Upper lobe of left lung (tissue), 6 donors: Measurements from ENCODE around the gene ATP8B3. TPM values are rescaled to one million over a fixed set of nuclear protein-coding genes. Genes with fewer than 3 reads are reported as not detected.

Experiments used
- ATAC-seq, 2 donors: fragments of 200-7000 bp; cut with Tn5 transposase; one replicate each; pipeline ENCODE4 v1.9.1; 2022; ENCODE audit warnings: mild to moderate bottlenecking in 2 of 2, moderate library complexity in 2 of 2; ENCODE audit not compliant: low FRiP score in 2 of 2
- DNase-seq, 2 donors: peaks; one replicate each; pipeline ENCODE4 v3.0.0-alpha.2; 2019 to 2020
- H3K27ac ChIP-seq, 4 donors: fragments of 200-600 bp; sonication (generic); one replicate each; pipeline ENCODE4 v1.5.1; 2016 to 2019
- H3K27me3 ChIP-seq, 4 donors: fragments of 200-600 bp; sonication (generic); one replicate each; pipeline ENCODE4 v1.5.1; 2017 to 2019
- H3K36me3 ChIP-seq, 4 donors: fragments of 200-600 bp; sonication (generic); one replicate each; pipeline ENCODE4 v1.5.1; 2016 to 2019
- H3K4me1 ChIP-seq, 4 donors: fragments of 200-600 bp; sonication (generic); one replicate each; pipeline ENCODE4 v1.5.1; 2018 to 2019
- H3K4me3 ChIP-seq, 4 donors: fragments of 200-600 bp; sonication (generic); one replicate each; pipeline ENCODE4 v1.5.1; 2017 to 2019; ENCODE audit warnings: mild to moderate bottlenecking in 2 of 4, moderate library complexity in 1 of 4
- H3K9me3 ChIP-seq, 4 donors: fragments of 200-600 bp; sonication (generic); one replicate each; pipeline ENCODE4 v1.5.1; 2018 to 2019
- EP300 ChIP-seq, 4 donors: sonication (generic); formaldehyde crosslinking; IDR thresholded peaks; one replicate each; pipeline ENCODE4 v1.5.1; 2017; ENCODE audit warnings: antibody characterized with exemption in 4 of 4, control low read depth in 2 of 4
- POLR2A ChIP-seq, 4 donors: fragments of 450-650 bp; IDR thresholded peaks; one replicate each; pipeline ENCODE4 v1.5.1; 2016 to 2017; ENCODE audit warnings: antibody characterized with exemption in 4 of 4, mild to moderate bottlenecking in 2 of 4
- POLR2AphosphoS5 ChIP-seq, 2 donors: sonication (generic); formaldehyde crosslinking; IDR thresholded peaks; one replicate each; pipeline ENCODE4 v1.5.1; 2017; ENCODE audit warnings: antibody characterized with exemption in 2 of 2
- WGBS, 2 donors: methylation state at CpG; one replicate each; pipeline ENCODE4 v1.1.5; 2017 to 2018; 5-methylcytosine and 5-hydroxymethylcytosine counted together
- total RNA-seq, 6 donors: library from RNA; depleted of rRNA in 4 of 6; stranded (reverse); fragments of >200 nt in 4 of 6; gene quantifications; one replicate each; pipeline versions ENCODE4 v1.1.0 to v1.2.1, GENCODE V29; 2016 to 2021
- TF ChIP-seq, protein P1 (sequence below), 6 experiments: fragments of 450-650 bp in 4 of 6; fragments of 200-600 bp in 2 of 6; sonication (generic) in 2 of 6; IDR thresholded peaks; one replicate each; pipeline ENCODE4 v1.5.1; 2016 to 2019; ENCODE audit warnings: antibody characterized with exemption in 6 of 6
- donor health status: DM: no; HTN: no; CAD: no; lungs with moderate emphysema.
- donor health status: DM: no; HTN: yes; CAD: no; lungs with severe emphysema.

ATP8B3 gene
- total RNA-seq, 6 donors from 2014 or later: under 0.01 to 6.2 (median 1.1) TPM

DNA sequence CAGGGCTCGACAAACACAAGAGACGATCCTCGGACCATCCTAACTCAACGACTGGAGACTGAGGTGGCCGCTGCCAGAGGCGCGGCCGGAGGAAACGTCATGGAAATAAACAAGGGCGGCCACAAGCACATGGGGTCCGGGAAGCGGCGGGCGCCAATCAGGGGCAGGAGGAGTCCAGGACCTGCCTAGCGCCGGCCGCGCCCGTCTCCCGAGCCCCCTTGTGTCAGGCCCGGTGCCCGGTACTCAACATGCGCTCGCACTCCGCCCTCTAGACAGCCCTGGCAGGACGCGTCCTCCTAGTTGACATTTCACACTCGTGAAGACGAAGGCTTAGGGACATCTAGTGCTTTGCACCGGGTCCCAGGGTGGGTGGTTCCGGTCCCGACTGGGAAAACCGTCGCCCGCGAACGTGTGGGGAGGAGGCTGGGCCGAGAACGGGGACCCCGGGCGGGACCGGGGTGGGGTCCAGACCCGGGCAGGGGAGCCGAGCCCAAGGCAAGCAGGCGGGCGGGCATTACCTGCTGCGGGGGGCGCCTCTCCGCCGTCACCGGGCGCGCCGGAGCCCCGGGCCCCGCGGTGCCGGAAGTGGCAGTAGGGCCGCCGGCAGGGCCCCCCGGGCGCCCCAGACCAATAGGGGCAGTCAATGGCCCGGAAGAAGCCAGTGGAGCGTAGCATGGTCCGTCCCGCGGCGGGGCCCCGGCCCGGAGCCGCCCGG, 35.8 kb upstream of the ATP8B3 start:
- DNase-seq: peak; percentile 51 to 90
- no peak for TF ChIP-seq POLR2A (IDR thresholded peaks at IDR 0.05)
- TF ChIP-seq POLR2AphosphoS5 (IDR thresholded peaks at IDR 0.05): peak in 1 of 2 donors; percentile 45
- TF ChIP-seq, protein P1, sequence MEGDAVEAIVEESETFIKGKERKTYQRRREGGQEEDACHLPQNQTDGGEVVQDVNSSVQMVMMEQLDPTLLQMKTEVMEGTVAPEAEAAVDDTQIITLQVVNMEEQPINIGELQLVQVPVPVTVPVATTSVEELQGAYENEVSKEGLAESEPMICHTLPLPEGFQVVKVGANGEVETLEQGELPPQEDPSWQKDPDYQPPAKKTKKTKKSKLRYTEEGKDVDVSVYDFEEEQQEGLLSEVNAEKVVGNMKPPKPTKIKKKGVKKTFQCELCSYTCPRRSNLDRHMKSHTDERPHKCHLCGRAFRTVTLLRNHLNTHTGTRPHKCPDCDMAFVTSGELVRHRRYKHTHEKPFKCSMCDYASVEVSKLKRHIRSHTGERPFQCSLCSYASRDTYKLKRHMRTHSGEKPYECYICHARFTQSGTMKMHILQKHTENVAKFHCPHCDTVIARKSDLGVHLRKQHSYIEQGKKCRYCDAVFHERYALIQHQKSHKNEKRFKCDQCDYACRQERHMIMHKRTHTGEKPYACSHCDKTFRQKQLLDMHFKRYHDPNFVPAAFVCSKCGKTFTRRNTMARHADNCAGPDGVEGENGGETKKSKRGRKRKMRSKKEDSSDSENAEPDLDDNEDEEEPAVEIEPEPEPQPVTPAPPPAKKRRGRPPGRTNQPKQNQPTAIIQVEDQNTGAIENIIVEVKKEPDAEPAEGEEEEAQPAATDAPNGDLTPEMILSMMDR (IDR thresholded peaks at IDR 0.05): no peak
- peak in 2 of 4 donors; percentile 3 to 36 for TF ChIP-seq EP300 (IDR thresholded peaks at IDR 0.05)
- ATAC-seq: peak in 1 of 2 donors; percentile 40
- Histone ChIP-seq H3K4me3 (peak overlapping the region; percentile 92 to 100 (median 98)), H3K36me3 (peaks cover 0 to 13% (median 0%) of the 10 kb centered on the region in 4 donors), H3K4me1 (peaks cover 57 to 70% (median 59%) of the 10 kb centered on the region in 4 donors), H3K27me3 (no peaks in the 10 kb centered on the region), H3K9me3 (no peaks in the 10 kb centered on the region), H3K27ac (peak overlapping the region; percentile 98 to 99 (median 98))
- 0% methylated on average over 52 of the region's 72 CpGs; no CpG with 5 or more reads in 1 of the 2 donors for WGBS, 2 donors

DNA sequence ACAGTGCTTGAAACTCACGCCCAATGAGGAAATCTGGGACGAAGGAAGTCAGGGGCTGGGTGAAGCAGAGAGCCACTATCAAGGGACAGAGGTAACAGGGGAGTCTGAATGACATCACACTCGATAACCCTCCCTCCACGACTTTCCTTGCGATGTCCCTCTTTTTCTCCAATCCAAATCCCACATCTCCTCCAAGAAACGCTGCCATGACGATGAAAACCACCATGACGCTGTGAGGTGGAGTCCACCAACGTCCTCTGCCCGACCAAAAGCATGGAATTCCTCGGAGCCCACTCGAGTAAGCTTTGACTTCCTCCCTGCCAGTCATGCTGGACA, 35.2 kb upstream of the ATP8B3 start:
- TF ChIP-seq POLR2A (IDR thresholded peaks at IDR 0.05) (no peak), EP300 (IDR thresholded peaks at IDR 0.05) (no peak), POLR2AphosphoS5 (IDR thresholded peaks at IDR 0.05) (no peak)
- TF ChIP-seq, protein P1 (IDR thresholded peaks at IDR 0.05): no peak
- Histone ChIP-seq H3K4me1 (peaks cover 53 to 70% (median 58%) of the 10 kb centered on the region in 4 donors), H3K4me3 (peak overlapping the region; percentile 92 to 100 (median 98)), H3K27me3 (no peaks in the 10 kb centered on the region), H3K36me3 (peaks cover 0 to 13% (median 0%) of the 10 kb centered on the region in 4 donors), H3K27ac (peak overlapping the region; percentile 98 to 99 (median 98)), H3K9me3 (no peaks in the 10 kb centered on the region)
- no peak for ATAC-seq
- WGBS, 2 donors: 8% methylated on average over 10 to 12 of the region's 12 CpGs
- no peak for DNase-seq

DNA sequence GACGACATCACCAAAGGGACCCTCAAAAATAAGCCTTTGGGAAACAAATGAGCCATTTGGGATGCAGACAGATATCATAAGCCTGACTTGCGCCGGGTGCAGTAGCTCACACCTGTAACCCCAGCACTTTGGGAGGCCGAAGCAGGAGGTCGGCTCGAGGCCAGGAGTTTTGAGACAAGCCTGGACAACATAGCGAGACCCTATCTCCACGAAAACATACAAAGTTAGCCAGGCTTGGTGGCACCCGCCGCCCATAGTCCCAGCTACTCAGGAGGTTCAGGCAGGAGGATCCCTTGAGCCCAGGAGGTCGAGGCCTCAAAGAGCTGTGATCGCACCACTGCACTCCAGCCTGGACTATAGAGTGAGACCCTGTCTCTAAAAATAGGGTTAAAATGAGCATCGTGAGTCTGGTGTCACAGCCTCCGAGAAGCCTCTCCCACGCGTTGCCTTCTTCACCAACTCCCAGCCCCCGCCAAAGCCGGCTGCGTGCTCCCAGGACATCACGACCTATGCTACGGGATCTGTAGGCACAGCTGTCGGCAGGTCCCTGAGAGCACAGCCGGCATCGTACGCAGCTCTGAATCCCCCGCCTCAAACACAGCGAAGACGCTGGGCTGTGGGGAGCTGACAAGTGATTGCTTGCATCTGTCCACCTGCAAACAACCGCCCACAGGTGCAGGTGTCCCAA, 34.6 kb upstream of the ATP8B3 start:
- Histone ChIP-seq H3K9me3 (no peaks in the 10 kb centered on the region), H3K36me3 (peaks cover 0 to 13% (median 0%) of the 10 kb centered on the region in 4 donors), H3K27ac (peak overlapping the region in 2 of 4 donors; percentile 99), H3K4me3 (peak overlapping the region; percentile 92 to 100 (median 98)), H3K4me1 (peaks cover 48 to 69% (median 55%) of the 10 kb centered on the region in 4 donors), H3K27me3 (no peaks in the 10 kb centered on the region)
- WGBS, 2 donors: 76 to 88% methylated on average over 25 to 29 of the region's 29 CpGs
- ATAC-seq: no peak
- no peak for DNase-seq
- TF ChIP-seq POLR2AphosphoS5 (IDR thresholded peaks at IDR 0.05) (no peak), POLR2A (IDR thresholded peaks at IDR 0.05) (no peak), EP300 (IDR thresholded peaks at IDR 0.05) (no peak)
- TF ChIP-seq, protein P1 (IDR thresholded peaks at IDR 0.05): no peak

DNA sequence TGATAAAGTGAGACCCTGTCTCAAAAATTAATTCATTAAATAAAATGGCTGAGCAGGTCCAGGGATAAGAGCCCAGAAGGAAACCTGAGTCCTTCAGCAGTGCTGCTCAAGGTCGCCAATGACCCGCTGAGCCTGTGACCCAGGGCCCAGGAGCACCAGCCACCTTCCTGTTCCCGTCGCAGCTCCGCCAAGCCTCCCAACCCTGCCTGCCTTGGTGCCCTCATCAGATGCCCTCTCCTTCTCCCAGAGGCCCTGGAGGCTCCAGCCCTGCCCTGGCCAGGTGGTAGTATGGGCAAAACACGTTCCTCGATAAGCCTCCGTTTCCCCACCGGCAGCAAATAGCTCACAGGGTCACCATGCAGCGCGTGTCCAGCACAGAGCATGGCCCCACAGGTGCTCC, 33.6 kb upstream of the ATP8B3 start:
- ATAC-seq: no peak
- no peak for DNase-seq
- H3K27ac ChIP-seq: peak overlapping the region in 2 of 4 donors; percentile 99
- 86 to 96% methylated on average over 8 to 11 of the region's 11 CpGs for WGBS, 2 donors
- no peaks in the 10 kb centered on the region for H3K9me3 ChIP-seq
- TF ChIP-seq, protein P1 (IDR thresholded peaks at IDR 0.05): no peak
- TF ChIP-seq POLR2A (IDR thresholded peaks at IDR 0.05) (no peak), POLR2AphosphoS5 (IDR thresholded peaks at IDR 0.05) (no peak), EP300 (IDR thresholded peaks at IDR 0.05) (no peak)
- peaks cover 54 to 76% (median 59%) of the 10 kb centered on the region in 4 donors for H3K4me1 ChIP-seq
- peaks cover 0 to 13% (median 0%) of the 10 kb centered on the region in 4 donors for H3K36me3 ChIP-seq
- no peaks in the 10 kb centered on the region for H3K27me3 ChIP-seq
- no peak overlapping the region for H3K4me3 ChIP-seq
